Measurements from ENCODE around the gene HIPK3. TPM values are rescaled to one million over a fixed set of nuclear protein-coding genes. Genes with fewer than 3 reads are reported as not detected.
"Not testable (repeated sequence)": the region's sequence is repeated elsewhere in the genome, so short reads cannot be mapped to it uniquely, and the experiment has no call there.

Gene HIPK3
- total RNA-seq, 1 donor from 2014 or later = 63.9 TPM

DNA sequence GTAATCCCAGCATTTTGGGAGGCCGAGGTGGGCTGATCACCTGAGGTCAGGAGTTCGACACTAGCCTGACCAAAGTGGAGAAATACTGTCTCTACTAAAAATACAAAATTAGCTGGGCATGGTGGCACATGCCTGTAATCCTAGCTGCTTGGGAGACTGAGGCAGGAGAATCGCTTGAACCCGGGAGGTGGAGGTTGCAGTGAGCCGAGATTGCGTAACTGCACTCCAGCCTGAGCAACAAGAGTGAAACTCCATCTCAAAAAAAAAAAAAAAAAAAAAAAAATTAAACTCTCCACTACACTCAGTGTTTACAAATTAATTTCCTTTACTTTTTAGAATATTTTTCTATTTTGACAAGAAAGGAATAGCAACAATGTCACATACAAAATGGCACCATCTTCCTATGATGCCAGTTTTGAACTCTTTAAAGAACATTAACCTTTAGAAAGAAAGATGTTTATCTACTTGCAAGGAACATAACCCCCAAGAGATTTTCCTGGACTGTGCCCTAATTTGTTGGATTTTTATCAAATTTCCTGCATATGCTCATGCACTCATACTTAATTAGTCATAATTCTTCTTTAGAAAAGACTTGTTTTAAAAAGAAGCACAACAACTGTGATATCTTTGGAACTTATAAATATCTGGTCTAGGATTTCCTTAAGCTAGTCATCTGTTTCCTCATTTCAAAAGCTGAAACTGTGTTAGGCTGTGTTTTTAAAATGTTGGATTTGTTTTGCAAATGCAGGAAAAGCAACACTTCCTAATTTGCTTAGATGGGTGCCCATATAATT lies 22.6 kb upstream of the HIPK3 start:
- TF ChIP-seq, protein P1, sequence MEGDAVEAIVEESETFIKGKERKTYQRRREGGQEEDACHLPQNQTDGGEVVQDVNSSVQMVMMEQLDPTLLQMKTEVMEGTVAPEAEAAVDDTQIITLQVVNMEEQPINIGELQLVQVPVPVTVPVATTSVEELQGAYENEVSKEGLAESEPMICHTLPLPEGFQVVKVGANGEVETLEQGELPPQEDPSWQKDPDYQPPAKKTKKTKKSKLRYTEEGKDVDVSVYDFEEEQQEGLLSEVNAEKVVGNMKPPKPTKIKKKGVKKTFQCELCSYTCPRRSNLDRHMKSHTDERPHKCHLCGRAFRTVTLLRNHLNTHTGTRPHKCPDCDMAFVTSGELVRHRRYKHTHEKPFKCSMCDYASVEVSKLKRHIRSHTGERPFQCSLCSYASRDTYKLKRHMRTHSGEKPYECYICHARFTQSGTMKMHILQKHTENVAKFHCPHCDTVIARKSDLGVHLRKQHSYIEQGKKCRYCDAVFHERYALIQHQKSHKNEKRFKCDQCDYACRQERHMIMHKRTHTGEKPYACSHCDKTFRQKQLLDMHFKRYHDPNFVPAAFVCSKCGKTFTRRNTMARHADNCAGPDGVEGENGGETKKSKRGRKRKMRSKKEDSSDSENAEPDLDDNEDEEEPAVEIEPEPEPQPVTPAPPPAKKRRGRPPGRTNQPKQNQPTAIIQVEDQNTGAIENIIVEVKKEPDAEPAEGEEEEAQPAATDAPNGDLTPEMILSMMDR (conservative IDR thresholded peaks at IDR 0.05) = no peak
- no peak overlapping the region for H3K27ac Mint-ChIP-seq
- no peaks in the 10 kb centered on the region for H3K4me1 Mint-ChIP-seq (ENCODE audit: unreplicated experiment)
- H3K27me3 Mint-ChIP-seq = no peaks in the 10 kb centered on the region
- no peaks in the 10 kb centered on the region for H3K9me3 Mint-ChIP-seq
- no peak for DNase-seq (ENCODE audit: extremely low spot score, unreplicated experiment)
- H3K4me3 Mint-ChIP-seq = no peak overlapping the region
- no peaks in the 10 kb centered on the region for H3K36me3 Mint-ChIP-seq

DNA sequence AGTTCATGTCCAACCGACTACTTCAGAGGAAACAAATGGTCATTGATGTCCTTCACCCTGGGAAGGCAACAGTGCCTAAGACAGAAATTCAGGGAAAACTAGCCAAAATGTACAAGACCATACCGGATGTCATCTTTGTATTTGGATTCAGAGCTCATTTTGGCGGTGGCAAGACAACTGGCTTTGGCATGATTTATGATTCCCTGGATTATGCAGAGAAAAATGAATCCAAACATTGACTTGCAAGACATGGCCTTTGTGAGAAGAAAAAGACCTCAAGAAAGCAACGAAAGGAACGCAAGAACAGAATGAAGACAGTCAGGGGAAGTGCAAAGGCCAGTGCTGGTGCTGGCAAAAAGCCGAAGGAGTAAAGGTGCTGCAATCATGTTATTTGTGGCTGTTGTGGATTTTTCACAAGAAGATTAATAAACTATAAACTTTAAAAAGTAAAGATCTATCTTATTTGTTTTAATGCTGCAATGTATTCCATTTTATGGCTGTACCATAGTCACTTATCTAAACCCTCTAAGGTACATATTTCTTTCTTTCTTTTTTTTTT lies 20.1 kb upstream of the HIPK3 start:
- Mint-ChIP-seq H3K4me1 (ENCODE audit: unreplicated experiment) (no peaks in the 10 kb centered on the region), H3K9me3 (no peaks in the 10 kb centered on the region), H3K27me3 (no peaks in the 10 kb centered on the region), H3K4me3 (no peak overlapping the region), H3K27ac (no peak overlapping the region), H3K36me3 (no peaks in the 10 kb centered on the region)
- no peak for DNase-seq (ENCODE audit: extremely low spot score, unreplicated experiment)
- TF ChIP-seq, protein P1 (conservative IDR thresholded peaks at IDR 0.05) = no peak

DNA sequence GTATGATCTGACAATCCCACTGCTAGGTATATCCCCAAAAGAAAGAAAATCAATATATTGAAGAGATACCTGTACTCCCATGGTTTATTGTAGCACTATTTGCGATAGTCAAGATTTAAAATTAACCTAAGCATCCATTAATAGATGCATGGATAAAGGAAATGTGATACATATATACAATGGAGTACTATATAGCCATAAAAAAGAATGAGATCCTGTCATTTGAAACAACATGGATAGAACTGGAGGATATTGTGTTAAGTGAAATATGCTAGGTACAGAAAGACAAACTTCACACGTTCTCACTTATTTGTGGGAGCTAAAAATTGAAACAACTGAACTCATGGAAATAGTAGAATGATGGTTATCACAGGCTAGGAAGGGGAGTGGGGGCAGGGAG lies 14.6 kb upstream of the HIPK3 start:
- TF ChIP-seq, protein P1 (conservative IDR thresholded peaks at IDR 0.05) = no peak

DNA sequence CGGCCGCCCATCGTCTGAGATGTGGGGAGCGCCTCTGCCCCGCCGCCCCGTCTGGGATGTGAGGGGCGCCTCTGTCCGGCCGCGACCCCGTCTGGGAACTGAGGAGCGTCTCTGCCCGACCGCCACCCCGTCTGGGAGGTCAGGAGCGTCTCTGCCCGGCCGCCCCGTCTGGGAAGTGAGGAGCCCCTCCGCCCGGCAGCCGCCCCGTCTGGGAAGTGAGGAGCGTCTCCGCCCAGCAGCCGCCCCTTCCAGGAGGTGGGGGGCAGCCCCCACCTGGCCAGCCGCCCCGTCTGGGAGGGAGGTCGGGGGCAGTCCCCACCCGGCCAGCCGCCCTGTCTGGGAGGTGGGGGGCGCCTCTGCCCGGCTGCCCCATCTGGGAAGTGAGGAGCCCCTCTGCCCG lies 13.5 kb upstream of the HIPK3 start:
- H3K27me3 Mint-ChIP-seq; H3K9me3 Mint-ChIP-seq; DNase-seq (ENCODE audit: extremely low spot score, unreplicated experiment); H3K27ac Mint-ChIP-seq; H3K36me3 Mint-ChIP-seq; H3K4me3 Mint-ChIP-seq; H3K4me1 Mint-ChIP-seq (ENCODE audit: unreplicated experiment): not testable (repeated sequence)

More for the DNA sequence above, 14.6 kb upstream of the HIPK3 start:
- no peaks in the 10 kb centered on the region for H3K27me3 Mint-ChIP-seq
- peaks cover 6% of the 10 kb centered on the region for H3K9me3 Mint-ChIP-seq
- no peak overlapping the region for H3K4me3 Mint-ChIP-seq
- no peaks in the 10 kb centered on the region for H3K4me1 Mint-ChIP-seq (ENCODE audit: unreplicated experiment)
- H3K36me3 Mint-ChIP-seq = peaks cover 4% of the 10 kb centered on the region
- DNase-seq (ENCODE audit: extremely low spot score, unreplicated experiment) = no peak
- H3K27ac Mint-ChIP-seq = no peak overlapping the region

DNA sequence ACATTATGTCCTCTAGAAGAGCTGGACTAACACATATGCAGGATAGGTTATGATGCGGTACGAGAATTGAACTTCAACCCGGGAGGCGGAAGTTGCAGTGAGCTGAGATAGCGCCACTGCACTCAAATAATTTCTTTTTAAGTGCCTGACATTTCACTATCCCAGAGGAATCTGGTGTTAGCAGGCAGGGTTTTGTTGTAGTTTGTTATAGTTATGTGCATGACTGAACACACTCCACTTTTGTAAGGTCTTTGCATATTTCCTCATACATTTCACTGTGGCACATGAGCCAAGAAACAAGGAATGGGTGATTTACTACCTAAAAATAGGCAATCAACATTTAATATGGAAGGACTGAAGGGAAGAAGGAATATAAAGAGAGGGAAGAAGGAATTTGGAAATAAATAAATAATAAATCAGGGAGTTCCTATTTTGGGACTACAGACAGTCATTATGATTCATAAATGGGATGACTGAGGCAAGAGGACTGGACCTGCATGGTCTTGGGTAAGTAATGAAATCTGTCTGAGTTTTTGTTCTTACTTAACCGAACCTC lies 8.7 kb upstream of the HIPK3 start:
- Mint-ChIP-seq H3K9me3 (no peaks in the 10 kb centered on the region), H3K27ac (no peak overlapping the region), H3K27me3 (no peaks in the 10 kb centered on the region), H3K36me3 (no peaks in the 10 kb centered on the region), H3K4me1 (ENCODE audit: unreplicated experiment) (no peaks in the 10 kb centered on the region), H3K4me3 (no peak overlapping the region)
- TF ChIP-seq, protein P1 (conservative IDR thresholded peaks at IDR 0.05) = no peak
- DNase-seq (ENCODE audit: extremely low spot score, unreplicated experiment) = no peak

Measured in type B pancreatic cell (in vitro differentiated cells).